CD4-positive, alpha-beta T cell treated with Interleukin-6 at 100 ng/mL for 8 hours (primary cell): Measurements from ENCODE around the gene CDH13.
A peak's percentile ranks its signal among the peaks of the same experiment; 100 is the strongest.

Experiments used
- DNase-seq: peaks from one replicate; pipeline ENCODE4 v3.0.0-alpha.2; 2020; ENCODE audit warnings: mixed read lengths, low spot score

The CDH13 gene

DNA sequence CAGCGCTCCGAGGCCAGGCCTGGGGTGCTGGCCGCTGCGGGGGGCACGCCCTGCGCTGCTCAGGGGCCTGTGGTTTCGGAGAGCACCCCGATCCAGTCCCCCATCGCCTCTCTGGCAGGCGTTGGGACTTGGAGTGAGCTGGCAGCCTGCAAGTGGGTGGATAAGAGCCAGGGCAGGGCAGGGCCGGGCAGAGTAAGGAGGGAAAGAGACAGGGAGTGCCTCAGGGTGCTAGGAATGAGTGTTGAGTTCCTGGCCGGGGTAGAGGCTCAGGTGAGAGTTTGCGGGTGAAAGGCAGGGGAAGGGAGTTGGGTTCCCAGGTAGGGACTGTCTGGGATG, 1.3 kb downstream of the CDH13 start:
- no peak for DNase-seq

DNA sequence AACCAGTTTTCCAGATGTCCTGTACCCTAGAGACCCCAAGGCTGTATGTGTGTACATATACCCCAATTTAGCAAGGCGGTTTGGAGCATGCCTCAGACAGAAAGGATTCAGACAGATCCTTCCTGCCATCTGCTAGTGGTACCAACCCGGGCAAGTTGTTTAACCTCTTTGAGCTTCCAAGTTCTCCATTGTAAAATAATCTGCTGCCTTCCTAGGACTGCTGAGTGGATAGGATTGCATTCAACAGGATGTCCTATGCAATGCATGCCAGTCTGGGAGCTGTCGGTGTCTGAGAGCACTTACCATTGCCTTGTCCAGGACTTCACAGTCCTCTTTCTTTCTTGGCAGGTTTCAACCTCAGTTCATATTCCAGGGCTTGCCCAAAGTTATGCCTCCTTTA, 1.9 kb downstream of the CDH13 start:
- no peak for DNase-seq

DNA sequence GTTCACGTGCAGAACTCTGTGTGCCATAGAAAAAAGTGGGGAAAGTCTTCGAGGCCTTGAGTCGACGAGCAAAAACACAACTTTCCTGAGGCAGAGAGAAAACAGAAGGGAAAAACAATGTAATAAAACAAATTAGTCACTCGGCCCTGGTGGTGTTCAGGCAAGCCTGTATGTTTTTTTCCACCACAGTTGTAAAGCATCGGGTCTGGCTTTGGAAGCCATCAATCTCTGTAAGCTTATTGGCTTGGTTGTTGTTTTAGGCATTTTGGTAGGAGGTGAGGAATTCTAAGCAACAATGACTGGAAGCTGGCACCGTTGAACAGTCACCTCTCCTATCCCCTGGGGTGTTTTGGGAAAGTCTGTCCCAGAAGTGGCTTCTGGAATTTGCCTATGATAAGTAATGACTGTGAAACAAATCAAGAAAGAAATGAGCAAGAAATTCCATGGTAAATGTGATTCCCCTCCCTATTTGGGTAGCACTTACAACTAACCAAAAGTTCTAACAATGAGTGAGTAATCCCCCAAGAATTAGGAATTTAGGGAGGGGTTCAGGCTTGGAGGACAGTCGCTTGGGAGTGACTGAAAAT, 2.8 kb downstream of the CDH13 start:
- no peak for DNase-seq

DNA sequence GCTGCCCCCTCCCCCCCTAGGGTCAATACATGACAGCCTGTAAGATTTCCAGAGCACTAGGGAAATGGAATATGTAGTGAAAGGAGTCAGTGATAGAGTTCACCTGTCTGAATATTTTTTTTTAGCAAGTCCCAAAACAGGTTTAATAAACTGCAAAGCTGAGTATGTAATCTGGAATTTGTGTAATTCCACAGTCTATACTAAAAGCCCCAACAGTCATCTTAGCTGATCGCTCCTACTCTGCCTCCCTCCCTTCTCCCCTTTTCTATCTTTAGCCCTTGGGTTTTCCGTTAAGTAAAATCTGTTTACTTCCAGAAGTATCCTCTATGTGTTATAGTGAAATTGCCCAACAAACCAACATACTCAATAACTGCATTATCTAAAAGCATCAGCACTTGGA, 3.5 kb downstream of the CDH13 start:
- DNase-seq: no peak

DNA sequence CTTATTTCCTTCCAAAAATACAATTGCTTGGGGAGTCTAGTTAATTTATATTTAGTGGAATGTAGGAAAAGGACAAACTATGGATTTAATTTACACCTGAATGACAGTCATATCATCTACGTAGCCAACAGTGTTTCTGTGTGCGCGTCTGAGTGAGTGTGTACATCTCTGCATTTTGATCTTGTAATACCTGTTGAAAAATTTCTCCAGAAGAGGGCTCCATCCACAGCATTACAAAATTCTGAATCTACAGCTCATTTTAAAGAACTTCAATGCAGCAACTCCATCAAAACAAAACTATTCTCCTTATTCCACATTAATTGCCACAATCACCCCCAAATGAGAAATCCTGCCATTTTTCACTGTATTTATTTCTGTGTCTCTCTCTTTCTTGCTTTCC, 3.9 kb downstream of the CDH13 start:
- DNase-seq: no peak

DNA sequence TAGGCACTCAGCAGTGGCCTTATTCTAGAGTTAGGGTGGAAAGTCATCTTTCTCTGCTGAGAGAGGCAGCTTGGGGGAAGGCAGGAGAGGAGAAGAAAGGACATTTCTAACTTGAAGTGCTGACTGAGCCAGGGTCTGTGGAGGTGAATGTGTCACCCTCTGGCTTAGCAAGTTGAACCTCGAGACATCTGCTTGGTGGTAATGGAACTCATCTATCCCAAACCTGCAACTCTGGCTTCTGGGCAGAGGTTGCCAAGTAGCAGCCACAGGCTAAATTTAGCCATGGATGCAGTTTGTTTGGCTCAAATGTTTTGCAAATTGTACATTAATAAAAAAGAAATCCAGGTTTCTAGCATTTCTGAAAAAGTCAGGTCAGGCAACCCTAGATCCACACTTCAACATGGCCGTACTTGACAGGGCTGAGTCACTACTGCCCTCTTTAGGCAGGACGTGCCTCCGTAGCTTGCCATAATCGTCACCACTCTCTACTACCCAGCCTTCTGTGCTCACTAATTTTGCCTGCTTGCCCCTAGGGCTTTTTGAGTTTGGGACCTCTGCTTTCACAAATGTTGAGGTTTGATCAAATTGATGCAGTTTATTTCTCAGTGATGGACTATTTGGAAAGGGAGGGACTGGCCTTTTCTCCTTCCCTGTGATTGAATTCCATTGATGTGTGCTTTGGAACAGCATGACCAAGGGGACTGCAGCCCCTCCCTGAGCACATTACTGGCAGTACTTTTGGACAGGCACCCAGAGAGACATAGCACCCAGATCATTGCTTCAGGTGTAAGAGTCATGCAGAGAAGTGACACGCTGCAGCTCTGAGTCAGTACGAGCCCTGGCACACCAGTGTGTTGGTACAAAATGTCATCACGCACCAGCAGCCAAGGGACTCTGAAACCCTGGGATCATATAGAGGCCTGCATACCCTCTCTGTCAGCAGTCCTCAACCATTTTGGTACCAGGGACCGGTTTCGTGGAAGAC, 5.2 kb downstream of the CDH13 start:
- DNase-seq: no peak

DNA sequence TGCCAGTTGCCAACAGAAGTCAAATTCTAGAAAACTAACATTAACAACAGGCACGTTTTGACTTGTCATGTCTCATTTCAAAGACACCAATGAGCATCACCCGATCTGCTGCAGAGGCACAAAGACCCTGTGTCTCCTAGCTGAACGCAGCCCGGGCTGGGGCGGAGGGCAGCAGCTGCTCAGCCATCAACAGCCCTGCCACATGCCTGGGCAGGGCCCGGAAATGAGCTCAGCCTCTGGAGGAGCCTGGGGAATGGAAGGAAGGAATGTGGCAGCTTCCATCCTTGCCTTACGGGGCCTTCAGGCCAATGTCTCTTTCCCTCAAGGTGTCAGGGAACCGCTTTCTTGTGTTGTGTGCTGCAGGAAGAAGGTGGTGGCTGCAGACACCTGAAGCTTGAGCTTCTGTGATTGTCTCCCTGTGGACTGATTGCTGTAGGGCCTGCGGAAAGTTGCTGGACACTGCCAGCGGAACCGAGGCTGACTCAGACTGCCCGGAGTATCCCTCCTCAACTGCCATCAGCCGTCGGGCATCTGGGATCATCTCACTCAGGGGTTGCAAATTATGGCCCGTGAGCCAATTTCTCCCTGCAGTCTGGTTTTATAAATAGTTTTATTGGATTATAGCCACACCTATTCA, 7.3 kb downstream of the CDH13 start:
- DNase-seq: no peak

DNA sequence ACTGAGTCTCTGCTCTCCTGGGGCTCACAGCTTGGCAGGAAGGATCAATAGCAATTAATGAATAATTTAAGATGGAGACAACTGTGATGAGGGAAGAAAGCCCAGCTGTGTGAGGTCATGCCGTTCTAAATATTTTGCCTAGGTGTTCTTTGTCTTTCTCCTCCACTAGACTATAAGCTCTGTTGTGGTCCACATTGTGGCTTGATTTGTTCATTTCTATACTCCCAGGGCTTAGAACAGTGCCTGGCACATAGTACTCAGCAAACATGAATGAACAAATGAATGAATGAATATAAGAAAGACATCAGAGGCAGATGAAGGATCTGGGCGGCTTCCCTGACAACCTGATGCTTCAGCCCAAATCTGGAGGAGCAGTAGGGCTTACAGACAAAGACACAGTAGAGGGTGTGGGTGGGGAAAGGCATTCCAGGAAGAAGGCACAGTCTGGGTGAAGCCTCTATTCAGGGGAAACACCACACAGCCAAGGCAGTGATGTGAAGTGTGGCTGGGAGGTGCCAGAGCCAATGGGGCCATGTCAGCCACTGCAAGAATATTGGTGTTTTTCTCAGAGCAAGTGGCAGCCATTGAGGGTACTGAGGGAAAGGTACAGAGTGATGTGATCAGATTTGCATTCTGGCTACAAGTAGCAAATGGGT, 8.3 kb downstream of the CDH13 start:
- no peak for DNase-seq

DNA sequence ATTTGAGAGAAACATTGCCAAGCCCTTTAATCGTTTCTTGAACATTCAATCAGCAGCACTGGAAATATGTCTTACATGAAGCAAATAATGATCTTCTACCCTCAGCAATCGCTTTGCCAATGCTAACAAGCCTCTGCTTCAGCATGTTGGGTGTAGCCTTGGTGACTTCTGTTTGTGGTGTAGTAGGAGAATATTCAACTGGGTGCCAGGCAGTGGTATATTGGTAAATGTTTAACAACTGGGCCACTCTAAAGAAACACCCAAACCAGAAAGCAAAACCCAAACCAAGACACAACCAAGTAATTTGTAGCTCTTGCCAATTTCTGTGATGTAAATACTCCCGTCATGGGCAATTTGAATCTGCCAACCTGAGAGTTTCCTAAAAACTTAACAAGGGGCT, 9.7 kb downstream of the CDH13 start:
- DNase-seq: no peak

DNA sequence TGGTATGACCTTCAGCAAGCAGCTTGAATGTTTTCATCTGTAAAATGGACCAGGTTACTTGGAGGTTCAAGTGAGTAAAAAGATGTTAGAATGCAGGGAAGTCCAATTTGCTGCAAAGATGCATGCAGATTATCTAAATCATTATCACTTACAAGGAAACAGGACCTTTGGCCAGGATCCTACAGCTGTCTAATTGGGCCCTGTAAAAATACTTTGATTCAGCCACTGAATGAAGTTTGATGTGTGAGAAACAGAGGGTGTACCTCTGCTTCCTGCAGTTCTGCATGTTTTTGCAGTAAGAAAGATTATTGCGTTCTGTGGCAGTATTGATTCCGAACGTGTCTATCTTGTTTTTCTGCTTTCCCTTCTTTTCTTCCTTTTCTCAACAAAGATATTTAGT, 10.2 kb downstream of the CDH13 start:
- no peak for DNase-seq

DNA sequence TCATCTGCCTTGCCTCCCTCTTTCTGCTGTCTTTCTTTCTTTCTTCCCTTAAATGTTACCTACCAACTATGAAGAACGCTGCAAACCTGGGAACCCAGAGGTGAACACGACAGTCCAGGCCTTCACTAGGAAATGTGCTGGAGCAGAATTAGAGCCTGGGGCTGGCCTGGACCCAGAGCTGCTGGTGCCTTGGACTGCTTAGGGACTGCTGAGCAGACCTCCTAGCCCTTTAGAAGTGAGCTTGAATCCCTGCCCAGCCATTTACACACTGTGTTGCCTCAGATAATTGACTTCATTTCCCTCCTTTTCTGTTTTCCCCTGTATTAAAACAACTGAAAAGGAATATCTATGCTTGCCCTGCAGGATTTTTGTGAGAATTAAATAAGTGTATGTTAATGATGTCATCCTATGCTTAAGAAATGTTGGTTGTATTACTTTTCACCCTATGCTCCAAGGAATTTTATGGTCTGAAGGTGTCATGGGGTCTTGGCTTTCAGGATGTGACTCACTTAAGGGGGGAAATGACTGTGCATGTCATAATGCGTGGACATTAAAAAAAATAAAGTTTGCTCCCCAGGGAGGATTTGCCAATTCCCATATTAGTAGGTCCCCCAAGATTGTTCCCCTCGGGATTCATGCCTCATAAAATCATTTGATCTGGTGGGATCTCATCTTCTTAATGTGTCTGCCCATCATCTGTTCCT, 11.5 kb downstream of the CDH13 start:
- DNase-seq: no peak

DNA sequence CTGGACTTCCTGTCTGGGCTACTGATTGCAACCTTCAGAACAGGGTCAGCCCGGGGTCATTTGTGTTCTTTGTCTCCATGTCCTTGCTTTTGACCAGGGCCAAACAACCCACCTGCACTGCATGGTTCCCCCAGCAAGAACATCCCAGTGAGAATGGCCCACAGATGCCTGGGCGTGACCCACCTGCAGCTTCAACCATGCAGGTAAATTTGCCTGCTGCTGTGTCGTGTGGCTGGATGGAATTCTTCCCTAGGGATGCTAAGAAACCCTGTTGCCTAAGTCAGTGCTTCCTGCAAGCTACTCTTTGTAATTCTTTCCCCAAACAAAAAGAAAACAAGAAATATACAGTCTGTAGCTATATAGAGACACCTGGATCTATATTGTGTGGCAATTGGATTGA, 12.5 kb downstream of the CDH13 start:
- no peak for DNase-seq

DNA sequence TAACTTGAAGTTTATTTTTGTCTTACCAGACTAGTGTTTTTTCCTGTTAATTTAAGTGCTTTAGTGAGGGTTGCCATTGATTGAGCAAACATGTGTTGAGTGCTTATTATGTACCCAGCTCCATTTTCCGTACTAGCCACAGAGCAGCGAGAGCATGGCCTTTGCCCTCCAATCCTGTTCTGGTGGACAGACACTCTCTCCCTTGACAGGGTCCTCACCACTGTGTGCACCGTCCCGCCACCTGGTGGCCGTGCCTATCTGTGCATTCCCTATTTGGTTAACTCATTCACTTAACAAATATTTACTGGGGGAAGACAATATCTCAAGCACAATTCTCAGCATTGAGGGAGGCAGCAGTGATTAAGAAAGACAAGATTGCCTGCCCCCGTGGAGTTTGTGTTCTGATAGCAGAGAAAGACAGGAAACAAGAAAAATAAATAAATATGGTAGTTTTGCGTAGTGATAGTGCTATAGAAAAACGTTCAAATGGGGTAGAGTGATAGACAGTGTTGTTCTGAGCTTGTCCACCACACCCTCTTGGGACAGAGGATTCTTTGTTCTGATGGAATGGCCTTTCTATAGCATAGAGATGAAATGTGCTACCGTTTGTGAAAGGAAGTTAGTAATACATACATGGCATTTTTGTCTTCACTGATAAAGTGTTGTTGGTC, 13.0 kb downstream of the CDH13 start:
- DNase-seq: peak; percentile 28

DNA sequence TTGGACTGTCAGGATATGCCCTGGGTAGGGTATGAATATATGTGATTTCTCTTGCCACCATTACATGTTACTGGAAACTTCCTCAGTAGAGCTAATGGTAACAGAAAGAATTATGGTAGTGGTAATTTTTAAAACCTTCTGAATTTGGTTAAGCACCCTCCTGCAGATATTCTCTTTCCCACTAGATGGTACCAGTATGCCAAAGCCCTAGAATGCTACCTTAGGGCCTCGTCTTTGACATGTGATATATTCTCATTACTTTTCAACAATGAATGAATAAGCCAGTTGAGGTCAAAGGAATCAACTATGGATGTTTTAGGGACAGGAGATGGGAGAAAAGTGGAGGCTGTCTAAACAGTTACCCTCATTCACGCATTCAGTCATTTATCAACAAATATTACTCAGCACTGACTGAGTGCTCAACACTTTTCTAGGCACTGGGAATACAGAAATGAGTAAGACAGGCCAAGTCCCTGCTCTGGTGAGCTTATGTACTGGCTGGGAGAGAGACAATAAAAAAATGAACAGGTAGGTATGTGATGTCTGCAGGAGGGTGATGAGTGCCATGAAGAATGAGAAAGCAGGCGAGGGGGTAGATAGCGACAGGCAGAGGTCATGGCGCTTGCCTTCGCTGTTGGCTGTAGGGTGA, 14.7 kb downstream of the CDH13 start:
- DNase-seq: no peak

DNA sequence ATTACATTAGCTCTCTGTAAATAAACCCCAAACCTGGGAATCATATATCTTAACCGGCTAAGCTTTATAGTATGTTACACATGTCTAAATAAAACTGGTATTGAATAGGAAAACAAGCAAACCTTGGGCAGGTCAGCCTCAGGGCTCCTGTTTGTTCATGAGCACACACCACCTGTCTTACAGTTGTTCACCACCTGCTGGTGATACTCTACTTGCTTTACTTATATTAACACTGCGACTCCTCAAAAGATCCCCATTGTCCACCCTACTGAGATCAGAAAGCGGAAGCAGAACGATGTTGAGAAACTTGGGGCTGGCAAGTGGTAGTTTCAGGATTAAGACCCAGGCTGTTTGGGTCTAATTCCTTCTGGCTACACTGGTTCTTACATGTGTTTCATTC, 16.4 kb downstream of the CDH13 start:
- no peak for DNase-seq

DNA sequence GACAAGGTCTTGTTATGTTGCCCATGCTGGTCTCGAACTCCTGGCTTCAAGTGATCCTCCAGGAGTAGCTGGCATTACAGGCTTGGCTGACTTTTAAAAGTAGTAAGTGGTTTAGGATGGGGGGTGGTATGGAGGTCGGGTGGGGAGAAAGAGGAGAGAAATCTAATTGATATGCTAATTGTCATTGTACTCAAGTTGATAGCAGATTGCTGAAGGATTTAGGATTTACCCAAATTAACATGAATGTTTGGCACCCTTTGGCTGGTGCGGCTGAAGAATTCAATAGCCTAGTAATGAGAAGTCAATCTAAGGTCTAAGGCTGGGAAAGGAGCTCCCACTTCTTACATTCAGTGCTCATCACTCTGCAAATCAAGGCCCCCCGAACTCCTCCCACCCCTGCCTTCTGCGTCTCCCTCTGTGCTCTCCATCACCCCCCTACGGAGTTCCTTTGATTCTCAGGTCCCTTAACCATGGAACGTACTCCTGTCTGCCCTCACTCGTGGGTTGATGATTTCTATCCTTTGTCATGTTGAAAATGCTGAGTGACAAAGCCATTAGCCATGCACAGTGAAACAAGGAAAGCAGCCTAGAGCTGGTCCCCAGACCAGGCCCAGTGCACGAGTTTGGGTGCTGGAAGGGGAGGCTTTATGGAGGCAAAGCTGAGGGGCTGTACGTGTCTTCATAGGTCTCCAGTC, 17.3 kb downstream of the CDH13 start:
- DNase-seq: no peak

DNA sequence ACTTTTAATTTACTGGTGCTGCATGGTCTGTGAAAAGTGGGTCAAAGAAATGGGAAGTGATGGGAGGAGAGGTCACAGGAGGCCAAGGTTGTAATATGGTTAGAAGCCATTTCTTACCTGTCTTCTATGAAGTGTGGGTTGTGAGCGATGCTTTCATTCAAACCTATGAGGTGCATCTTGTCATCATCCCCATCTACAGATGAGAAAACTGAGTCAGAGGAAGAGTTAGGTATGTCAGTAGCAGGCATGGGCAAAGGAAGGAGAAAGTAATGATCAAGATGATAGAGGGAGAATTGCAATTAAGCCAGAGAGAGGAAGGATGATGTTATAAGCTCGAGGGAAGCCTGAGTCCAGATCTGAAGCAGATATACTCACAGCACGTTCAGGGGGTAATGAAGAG, 19.7 kb downstream of the CDH13 start:
- no peak for DNase-seq

DNA sequence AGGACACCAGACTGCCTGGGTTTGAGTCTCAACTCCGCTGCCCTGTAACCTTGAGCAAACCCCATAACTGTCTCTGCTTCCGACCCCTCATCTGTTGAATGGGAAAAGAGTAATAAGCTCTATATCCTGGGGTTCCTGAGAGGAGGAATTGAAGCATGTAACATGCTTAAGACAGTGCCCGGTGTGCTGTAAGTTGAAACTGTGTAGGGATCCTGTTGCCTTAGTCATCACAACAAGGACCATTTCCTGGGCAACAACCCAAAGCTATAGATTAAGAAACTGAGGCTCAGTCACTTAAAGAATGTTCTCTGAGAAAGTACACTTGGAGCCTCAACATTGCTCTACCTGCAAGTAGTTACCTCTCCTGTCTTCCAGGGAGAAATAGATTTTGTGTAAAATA, 23.0 kb downstream of the CDH13 start:
- DNase-seq: no peak

DNA sequence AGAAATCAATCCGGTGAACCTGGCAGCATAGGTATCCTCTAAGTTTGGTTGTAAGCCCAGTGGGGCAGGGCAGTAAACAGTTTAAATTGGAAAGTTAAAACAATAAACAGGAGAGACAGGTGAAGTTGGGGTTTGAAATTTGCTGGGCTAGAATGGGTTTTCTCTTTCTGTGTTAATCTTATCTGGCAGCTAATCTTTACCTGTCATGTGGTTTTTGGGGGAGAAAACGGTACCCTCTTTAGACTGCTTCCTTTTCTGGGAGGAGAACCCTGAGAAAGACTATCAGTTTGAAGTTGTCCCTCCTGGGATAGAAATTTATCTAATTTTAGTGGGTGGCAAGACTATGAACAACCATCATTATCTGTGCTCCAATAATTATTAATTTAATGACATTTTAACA, 24.0 kb downstream of the CDH13 start:
- no peak for DNase-seq

DNA sequence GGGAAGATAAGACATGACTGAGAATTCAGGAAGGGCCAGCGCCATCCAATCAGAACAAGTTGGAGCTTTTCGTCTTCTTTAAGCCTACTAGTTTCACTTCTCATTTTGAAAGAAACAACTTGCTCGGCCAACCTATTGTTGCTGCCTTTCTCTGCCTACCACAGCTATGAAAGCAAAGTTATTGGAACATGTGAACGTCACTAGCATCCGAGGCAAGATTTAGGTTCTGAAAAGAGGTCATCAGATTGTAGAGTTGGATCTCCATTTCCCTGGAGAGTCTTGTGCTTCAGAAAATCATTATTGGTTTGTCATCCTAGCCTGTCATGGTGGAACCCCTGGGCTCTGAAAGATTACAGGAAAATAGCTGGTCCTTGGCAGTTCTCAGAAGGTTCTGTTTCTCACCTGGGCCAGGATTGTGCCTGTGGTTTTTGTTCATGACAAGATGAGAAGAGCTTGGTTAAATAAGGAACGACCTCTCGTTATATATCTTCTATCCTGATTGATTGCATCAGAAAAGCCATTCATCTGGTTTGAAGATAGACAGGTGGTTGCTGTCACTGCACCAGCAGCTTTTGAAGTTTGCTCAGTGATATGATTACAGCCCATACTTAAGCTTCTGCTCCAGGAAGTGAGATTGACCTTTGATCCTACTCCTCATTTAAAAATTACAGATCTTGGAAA, 25.3 kb downstream of the CDH13 start:
- no peak for DNase-seq
